HL-60/S4 treated with phorbol 12-myristate 13-acetate at 8.2 ng/mL for 4 days and 3 days (cell line): Measurements from ENCODE around the gene CPED1.
"Not testable (repeated sequence)": the region's sequence is repeated elsewhere in the genome, so short reads cannot be mapped to it uniquely, and the experiment has no call there.

Experiments
- in situ Hi-C: fragments of 300-500 bp; cut with MboI; formaldehyde crosslinking; loops from 2 replicates; pipeline ENCODE4 v1.15.0; 2022; ENCODE audit warnings: low sequenced_read_pairs

Gene CPED1

GRCh38 chr7:120994512-120995410 lies 6.2 kb downstream of the CPED1 start:
- in situ Hi-C loops = loop anchor here (25.0 kb wide), 1 partner anchor 93 kb away; no protein-coding TSS in a partner anchor

DNA sequence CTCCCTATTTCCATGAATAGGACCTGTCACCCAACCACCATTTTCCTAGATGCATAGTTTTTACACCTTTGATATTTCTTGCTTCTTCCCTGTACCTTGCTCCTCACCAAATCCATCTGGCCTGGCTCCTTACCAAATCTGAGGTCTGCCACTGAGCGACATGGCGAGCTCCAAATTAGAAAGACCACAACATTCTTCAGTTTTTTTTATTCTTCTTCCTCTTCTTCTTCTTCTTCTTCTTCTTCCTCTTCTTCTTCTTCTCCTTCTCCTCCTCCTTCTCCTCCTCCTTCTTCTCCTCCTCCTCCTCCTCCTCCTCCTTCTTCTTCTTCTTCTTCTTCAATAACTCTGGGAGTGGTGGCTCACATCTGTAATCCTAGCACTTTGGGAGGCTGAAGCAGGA lies 7.1 kb downstream of the CPED1 start:
- in situ Hi-C loops = loop anchor here (25.0 kb wide), 1 partner anchor 92 kb away; no protein-coding TSS in a partner anchor

- in situ Hi-C loops = loop anchor here (25.0 kb wide), 1 partner anchor 91 kb away; no protein-coding TSS in a partner anchor
Measured at GRCh38 chr7:120996333-120996987, 7.9 kb downstream of the CPED1 start.

- in situ Hi-C loops = loop anchor here (25.0 kb wide), 1 partner anchor 90 kb away; no protein-coding TSS in a partner anchor
Measured at GRCh38 chr7:120996988-120997345, 8.5 kb downstream of the CPED1 start.

DNA sequence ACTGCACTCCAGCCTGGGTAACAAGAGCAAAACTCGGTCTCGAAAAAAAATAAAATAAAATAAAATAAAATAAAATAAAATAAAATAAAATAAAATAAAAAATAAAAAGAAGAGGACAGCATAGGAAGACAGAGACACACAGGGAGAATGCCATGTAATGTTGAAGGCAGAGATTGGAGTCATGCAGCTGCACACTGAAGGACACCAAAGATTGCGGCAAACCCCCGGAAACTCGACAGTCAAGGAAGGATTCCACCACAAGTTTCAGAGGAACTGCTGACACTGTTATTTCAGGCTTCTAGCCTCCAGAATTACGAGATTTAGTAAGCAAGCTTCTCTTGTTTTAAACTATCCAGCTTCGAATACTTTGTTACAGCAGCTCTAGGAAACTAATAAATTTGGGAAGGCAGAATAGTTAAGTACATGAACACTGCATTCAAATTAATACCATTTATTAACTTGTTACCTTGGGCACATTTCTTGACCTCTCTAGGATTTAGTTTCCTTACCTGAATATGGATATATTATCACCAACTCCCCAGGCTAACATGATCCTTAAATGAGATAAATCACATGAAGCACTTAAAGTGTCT lies 9.5 kb downstream of the CPED1 start:
- in situ Hi-C loops = loop anchor here (25.0 kb wide), 1 partner anchor 89 kb away; no protein-coding TSS in a partner anchor

DNA sequence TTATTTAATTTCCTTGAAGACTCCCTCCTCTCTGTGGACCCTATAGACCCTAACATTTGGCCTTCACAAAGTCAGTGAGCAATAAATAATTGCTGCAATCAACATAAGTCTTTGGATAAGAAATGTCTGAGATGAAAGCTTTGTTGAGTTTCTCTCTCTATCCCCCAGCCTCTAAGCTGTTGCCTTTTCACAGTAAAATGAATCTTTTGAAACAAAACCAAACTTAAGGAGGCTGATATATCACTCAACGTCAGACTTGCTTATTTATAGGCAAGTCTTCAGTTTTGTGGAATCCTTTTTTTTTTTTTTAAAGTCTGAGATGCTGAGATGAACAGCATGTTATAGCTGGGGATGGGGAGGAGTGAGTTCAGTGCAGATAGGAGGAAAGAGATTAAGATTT lies 10.0 kb downstream of the CPED1 start:
- in situ Hi-C loops = loop anchor here (25.0 kb wide), 1 partner anchor 89 kb away; no protein-coding TSS in a partner anchor

DNA sequence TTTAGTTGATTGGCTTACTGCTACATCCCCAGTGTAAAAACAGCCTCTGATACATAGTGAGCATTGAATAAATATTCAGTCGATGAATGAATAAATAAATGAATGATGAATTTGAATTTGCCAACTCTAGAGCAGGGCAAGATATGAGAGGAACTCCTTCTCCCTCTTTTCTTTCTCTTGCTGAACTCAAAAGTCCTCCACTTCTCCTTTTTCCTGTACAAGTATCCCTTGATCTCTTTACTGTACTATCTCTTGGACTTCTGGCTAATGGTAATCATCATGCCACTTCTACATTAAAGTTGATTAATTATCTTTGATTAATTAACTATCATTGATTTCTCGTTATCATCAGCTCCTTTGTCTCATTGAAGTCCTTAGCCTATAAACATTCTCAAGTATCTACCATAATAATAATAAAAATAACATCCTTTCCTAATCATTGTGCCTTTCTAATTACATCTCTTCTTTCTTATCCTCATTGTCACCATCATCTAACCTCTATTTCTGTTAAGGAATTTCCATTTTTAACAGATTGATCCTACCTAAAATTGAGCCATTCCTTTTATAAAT lies 10.6 kb downstream of the CPED1 start:
- in situ Hi-C loops = loop anchor here (25.0 kb wide), 1 partner anchor 88 kb away; no protein-coding TSS in a partner anchor

DNA sequence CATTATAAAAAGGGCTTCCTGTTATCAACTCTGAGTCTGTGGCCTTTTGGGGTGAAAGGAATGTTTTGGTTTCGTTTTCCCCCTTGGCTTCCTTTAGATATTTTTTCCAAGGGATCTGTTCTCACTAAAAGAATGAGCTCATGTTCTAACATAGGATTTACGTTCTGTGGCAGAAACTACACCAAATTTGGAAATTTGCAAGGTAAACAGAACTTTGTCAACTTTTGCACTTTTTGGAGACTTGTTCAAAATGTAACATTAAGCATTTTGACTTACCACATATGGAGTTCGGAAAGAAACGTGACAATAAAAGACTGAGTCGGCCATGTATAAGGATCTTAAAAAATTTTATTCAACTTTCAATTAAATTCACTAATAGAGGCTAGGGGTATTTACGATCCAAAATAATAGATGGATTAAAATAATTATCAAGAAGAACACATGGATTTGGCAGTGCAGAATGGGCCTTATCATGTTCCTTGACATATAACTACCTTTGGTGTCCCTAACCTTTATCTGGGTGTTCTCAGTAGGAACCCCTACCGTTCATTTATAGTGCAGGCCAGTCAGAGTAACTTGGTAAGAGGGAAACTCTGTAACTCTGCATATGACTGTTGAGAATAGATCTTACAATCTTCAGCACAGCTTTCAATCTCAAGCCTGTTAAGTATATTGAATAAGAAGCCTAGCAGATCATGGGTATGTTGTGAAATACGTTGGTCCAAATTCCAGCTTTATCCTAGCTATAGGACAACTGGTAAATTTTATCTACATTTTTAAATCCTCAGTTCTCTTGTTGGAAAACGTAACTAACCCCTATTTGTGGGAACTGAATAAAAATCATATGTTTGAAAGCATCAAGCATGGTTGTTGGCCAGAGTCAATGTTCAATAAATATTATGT lies 11.8 kb downstream of the CPED1 start:
- in situ Hi-C loops = no loop called here

DNA sequence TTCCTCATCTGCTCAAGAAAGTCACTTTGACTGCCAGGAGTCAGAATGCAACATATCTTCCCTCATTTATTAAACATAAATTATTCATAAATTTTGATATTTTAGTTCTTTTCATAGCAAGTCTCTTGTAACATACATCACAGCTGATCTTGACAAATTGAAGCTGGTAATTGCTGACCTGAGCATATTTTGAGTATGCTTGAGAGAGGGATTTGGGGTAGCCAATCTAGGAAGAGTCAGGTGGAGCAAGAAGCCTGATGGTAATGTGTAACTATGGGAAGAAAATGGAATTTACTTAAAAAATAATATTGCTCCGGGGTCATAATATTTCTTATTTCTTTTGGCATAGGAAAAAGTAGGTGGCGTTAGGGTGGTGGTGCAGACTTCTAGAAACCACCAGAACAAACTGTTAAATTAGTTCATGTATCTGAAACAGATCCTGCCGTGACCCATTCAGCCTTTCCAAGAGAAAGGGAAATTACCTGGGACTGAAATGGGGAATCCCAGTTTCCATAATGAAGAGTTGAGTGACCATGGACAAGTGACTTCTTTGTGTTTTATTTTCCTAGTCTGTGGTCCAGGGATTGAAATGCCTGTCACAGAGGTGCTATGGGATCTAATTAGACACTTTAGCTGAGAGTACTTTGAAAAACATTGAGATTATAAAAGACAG lies 12.9 kb downstream of the CPED1 start:
- in situ Hi-C loops = no loop called here

DNA sequence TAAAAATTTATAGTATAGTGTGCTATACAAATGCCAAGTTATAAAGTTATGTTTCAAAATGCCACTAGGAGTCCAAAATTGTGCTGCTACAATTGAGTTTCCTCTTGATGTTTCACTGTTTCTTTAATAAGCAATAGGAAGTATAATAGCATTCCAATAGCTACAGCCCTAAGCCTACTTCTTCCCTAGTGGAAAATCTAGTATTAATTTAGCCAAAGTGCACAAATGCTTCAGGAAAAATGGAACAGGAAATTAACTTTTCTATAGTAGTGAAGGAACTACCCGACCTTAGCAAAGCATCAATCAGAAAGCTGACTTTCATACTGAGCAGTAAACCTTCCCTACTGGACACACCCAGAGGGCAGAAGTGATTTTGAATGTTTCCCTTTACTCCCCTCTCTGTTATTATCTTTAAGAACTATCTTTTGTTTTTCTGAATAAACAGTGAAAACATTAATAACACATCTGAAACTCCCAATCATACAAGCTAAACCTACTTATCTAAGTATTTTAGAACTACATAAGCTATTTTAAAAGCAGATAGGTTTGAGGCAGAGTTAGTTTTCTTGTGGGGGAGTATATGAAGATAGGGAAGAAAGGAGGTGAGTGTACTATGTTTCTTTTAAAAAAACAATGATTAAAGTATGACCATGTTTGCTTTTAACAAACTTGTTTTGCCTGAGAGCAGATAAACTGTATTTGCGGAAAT lies 13.7 kb downstream of the CPED1 start:
- in situ Hi-C loops = no loop called here

- in situ Hi-C loops = no loop called here
Measured at GRCh38 chr7:121002757-121003200, 14.3 kb downstream of the CPED1 start.

GRCh38 chr7:121003986-121004685 lies 15.6 kb downstream of the CPED1 start:
- in situ Hi-C loops = no loop called here

DNA sequence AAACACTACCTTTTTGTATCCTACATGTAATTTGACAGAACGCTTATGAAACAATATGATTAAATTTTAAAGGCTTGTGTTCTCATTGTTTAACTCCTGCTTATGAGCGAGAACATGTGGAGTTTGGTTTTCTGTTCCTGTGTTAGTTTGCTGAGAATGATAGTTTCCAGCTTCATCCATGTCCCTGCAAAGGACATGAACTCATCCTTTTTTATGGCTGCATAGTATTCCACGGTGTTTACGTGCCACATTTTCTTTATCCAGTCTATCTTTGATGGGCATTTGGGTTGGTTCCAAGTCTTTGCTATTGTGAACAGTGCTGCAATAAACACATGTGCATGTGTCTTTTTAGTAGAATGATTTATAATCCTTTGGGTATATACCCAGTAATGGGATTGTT lies 16.5 kb downstream of the CPED1 start:
- in situ Hi-C loops = not testable (repeated sequence)

DNA sequence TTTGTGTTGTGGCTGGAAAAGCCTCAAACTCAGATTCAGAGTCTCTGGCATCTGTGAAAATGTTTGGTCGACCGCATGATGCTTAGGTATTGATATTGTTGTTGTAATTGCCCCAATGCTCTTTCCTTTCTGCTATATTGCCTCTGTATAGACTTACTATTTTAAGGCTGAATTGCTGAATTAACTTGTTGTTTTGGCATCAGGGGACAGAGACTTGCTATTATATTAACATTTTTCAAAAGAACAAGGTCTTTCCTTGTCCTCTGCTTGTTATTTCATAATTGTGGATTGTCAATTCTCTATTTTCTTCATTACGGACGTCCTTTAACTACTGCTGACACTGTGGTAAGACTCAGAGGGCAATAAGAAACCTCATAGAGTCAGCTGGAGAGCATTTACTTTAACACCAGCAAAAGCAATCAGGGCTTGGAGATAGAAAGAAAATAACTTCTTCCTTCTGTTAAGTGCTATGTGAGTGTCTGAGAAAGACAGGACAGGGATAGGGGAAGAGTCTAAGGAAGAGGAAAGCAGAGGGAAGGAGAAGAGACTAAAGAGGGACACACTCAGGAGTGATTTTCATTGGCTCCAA lies 17.6 kb downstream of the CPED1 start:
- in situ Hi-C loops = no loop called here

GRCh38 chr7:121006711-121007315 lies 18.3 kb downstream of the CPED1 start:
- in situ Hi-C loops = no loop called here

- in situ Hi-C loops = no loop called here
Measured at GRCh38 chr7:121008816-121009215, 20.3 kb downstream of the CPED1 start.

DNA sequence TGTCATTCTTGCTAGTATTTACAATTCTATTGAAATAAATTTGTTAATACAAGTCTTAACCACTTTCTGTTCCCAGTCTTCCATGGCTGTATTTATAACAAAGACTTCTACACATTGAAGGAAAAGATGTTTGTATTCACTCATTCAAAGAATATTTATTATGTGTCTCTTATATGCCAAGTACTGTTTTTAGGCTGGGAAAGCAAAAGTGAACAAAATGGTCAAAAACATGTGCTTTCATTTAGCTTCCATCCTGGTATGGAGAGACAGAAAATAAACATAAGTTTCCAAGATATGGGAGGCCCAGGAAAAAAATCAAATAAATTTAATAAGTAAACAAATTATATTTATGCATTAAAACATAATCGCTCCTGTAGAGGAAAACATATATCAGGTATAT lies 22.9 kb downstream of the CPED1 start:
- in situ Hi-C loops = no loop called here
